CD14-positive monocyte (primary cell): ENCODE results near the gene BARX2. TPM values are rescaled to one million over a fixed set of nuclear protein-coding genes. Genes with fewer than 3 reads are reported as not detected.
A peak's percentile ranks its signal among the peaks of the same experiment; 100 is the strongest.

ENCODE experiments used
- DNase-seq, 3 donors: peaks; one replicate each; pipeline ENCODE4 v3.0.0-alpha.2; 2011 to 2022
- H2AFZ ChIP-seq: 2 replicates; pipeline ENCODE4 v1.6.0; 2012; ENCODE audit warnings: mild to moderate bottlenecking, low read depth, low read length, inconsistent platforms; ENCODE audit not compliant: insufficient read depth, poor library complexity, severe bottlenecking
- H3K27ac ChIP-seq, 2 donors: 1 replicate in 1 of 2; 2 replicates in 1 of 2; pipeline ENCODE4 v1.5.1; 2012 to 2013; ENCODE audit warnings: low read length in 2 of 2, control low read depth in 1 of 2, inconsistent platforms in 1 of 2, low read depth in 1 of 2, mild to moderate bottlenecking in 1 of 2
- H3K27me3 ChIP-seq, 2 donors: one replicate each; pipeline versions ENCODE4 v1.6.0 to v1.6.1; 2011 to 2013; ENCODE audit warnings: low read length in 2 of 2; ENCODE audit not compliant: control insufficient read depth in 2 of 2, insufficient read depth in 2 of 2
- H3K36me3 ChIP-seq, 2 donors: replicated peaks in 1 of 2; 1 replicate in 1 of 2; 2 replicates in 1 of 2; pipeline versions ENCODE4 v1.5.1 to v1.6.1; 2012 to 2013; ENCODE audit warnings: low read length in 2 of 2, control low read depth in 1 of 2, inconsistent platforms in 1 of 2, mild to moderate bottlenecking in 1 of 2; ENCODE audit not compliant: insufficient read depth in 2 of 2, control insufficient read depth in 1 of 2
- H3K4me1 ChIP-seq, 2 donors: 1 replicate in 1 of 2; 2 replicates in 1 of 2; pipeline versions ENCODE4 v1.5.1 to v1.6.1; 2012 to 2013; ENCODE audit warnings: low read length in 2 of 2, control low read depth in 1 of 2, inconsistent platforms in 1 of 2, mild to moderate bottlenecking in 1 of 2, moderate library complexity in 1 of 2; ENCODE audit not compliant: insufficient read depth in 2 of 2, control insufficient read depth in 1 of 2
- H3K4me2 ChIP-seq: replicated peaks from 2 replicates; pipeline ENCODE3; 2012; ENCODE audit warnings: low read length, moderate library complexity, mild to moderate bottlenecking; ENCODE audit not compliant: poor library complexity, severe bottlenecking; ENCODE audit errors: extremely low read depth
- H3K4me3 ChIP-seq, 3 experiments: fragments of 200-600 bp in 1 of 3; sonication (generic) in 1 of 3; replicated peaks in 1 of 3; 1 replicate in 2 of 3; 2 replicates in 1 of 3; pipeline ENCODE4 v1.5.1; 2011 to 2013; ENCODE audit warnings: low read length in 3 of 3, mild to moderate bottlenecking in 3 of 3, control low read depth in 2 of 3, low read depth in 2 of 3, inconsistent platforms in 1 of 3, moderate library complexity in 1 of 3
- H3K79me2 ChIP-seq: 2 replicates; pipeline ENCODE4 v1.6.0; 2012; ENCODE audit warnings: mild to moderate bottlenecking, control low read depth, inconsistent platforms, low read length, moderate library complexity; ENCODE audit not compliant: insufficient read depth
- H3K9ac ChIP-seq: 2 replicates; pipeline ENCODE4 v1.6.0; 2017; ENCODE audit warnings: low read length, mild to moderate bottlenecking; ENCODE audit not compliant: insufficient read depth, poor library complexity, severe bottlenecking
- H3K9me3 ChIP-seq, 2 donors: replicated peaks in 1 of 2; 1 replicate in 1 of 2; 2 replicates in 1 of 2; pipeline versions ENCODE4 v1.5.1 to v1.6.1; 2012 to 2013; ENCODE audit warnings: low read length in 2 of 2, control low read depth in 1 of 2; ENCODE audit not compliant: control insufficient read depth in 1 of 2, insufficient read depth in 1 of 2
- H4K20me1 ChIP-seq: 2 replicates; pipeline ENCODE4 v1.6.0; 2012; ENCODE audit warnings: mild to moderate bottlenecking, low read length, control low read depth, moderate library complexity; ENCODE audit not compliant: insufficient read depth
- H3K27ac Mint-ChIP-seq, 7 donors: one replicate each; pipeline ENCODE4 v1.8.0; 2020; ENCODE audit warnings: mild to moderate bottlenecking in 7 of 7, mixed read lengths in 7 of 7, moderate library complexity in 6 of 7, inconsistent platforms in 2 of 7
- H3K27me3 Mint-ChIP-seq, 3 donors: one replicate each; pipeline ENCODE4 v1.8.0; 2021 to 2022; ENCODE audit warnings: low read depth in 3 of 3, mild to moderate bottlenecking in 3 of 3, mixed read lengths in 3 of 3, moderate library complexity in 3 of 3, inconsistent platforms in 1 of 3
- H3K36me3 Mint-ChIP-seq, 2 donors: one replicate each; pipeline ENCODE4 v1.8.0; 2020; ENCODE audit warnings: mixed read lengths in 2 of 2, inconsistent platforms in 1 of 2, mild to moderate bottlenecking in 1 of 2
- H3K4me1 Mint-ChIP-seq: one replicate; pipeline ENCODE4 v1.8.0; 2020; ENCODE audit warnings: mild to moderate bottlenecking, mixed read lengths
- H3K4me3 Mint-ChIP-seq, 2 donors: one replicate each; pipeline ENCODE4 v1.8.0; 2020; ENCODE audit warnings: mild to moderate bottlenecking in 2 of 2, mixed read lengths in 2 of 2, moderate library complexity in 1 of 2
- H3K9me3 Mint-ChIP-seq, 7 donors: one replicate each; pipeline ENCODE4 v1.8.0; 2020 to 2022; ENCODE audit warnings: mixed read lengths in 7 of 7, mild to moderate bottlenecking in 6 of 7, moderate library complexity in 6 of 7, inconsistent platforms in 2 of 7
- CTCF ChIP-seq: fragments of 200-600 bp; IDR thresholded peaks from one replicate; pipeline ENCODE4 v1.8.0; 2022; ENCODE audit warnings: antibody characterized with exemption, mild to moderate bottlenecking
- WGBS: methylation state at CpG from one replicate; pipeline ENCODE4 v1.1.5; 2013; ENCODE audit warnings: missing lambda C conversion rate; ENCODE audit not compliant: insufficient coverage; 5-methylcytosine and 5-hydroxymethylcytosine counted together
- intact Hi-C, 2 donors: fragments of 100-400 bp; cut with micrococcal nuclease; formaldehyde crosslinking; loops; one replicate each; pipeline versions ENCODE4 v1.15.0 to v1.15.1; 2023
- polyA plus RNA-seq, 3 donors: library from polyadenylated mRNA; depleted of rRNA in 1 of 3; unstranded in 2 of 3; stranded (reverse) in 1 of 3; fragments of 300-500 nt in 2 of 3; fragments of >200 nt in 1 of 3; fragmentation: Illumina TruSeq in 2 of 3; gene quantifications; 1 replicate in 2 of 3; 2 replicates in 1 of 3; pipeline ENCODE4 v1.2.3, GENCODE V29; 2012 to 2021

The BARX2 gene
- polyA plus RNA-seq, 3 donors: not detected

- intact Hi-C loops: no loop called here
- Mint-ChIP-seq H3K27me3 (peaks cover 88 to 97% (median 90%) of the 10 kb centered on the region in 3 donors), H3K9me3 (peaks cover 0 to 30% (median 7%) of the 10 kb centered on the region in 7 donors), H3K27ac (no peak overlapping the region), H3K4me3 (peak overlapping the region in 1 of 2 donors; percentile 80), H3K4me1 (peaks cover 28% of the 10 kb centered on the region), H3K36me3 (peaks cover 2 to 5% of the 10 kb centered on the region in 2 donors)
- Histone ChIP-seq H3K4me3 (no peak overlapping the region), H3K4me1 (peaks cover 20 to 21% of the 10 kb centered on the region in 2 donors), H3K27me3 (peaks cover 86 to 94% of the 10 kb centered on the region in 2 donors), H3K79me2 (no peaks in the 10 kb centered on the region), H3K9me3 (peaks cover 0 to 33% of the 10 kb centered on the region in 2 donors), H4K20me1 (no peaks in the 10 kb centered on the region), H3K4me2 (no peak overlapping the region), H3K9ac (no peak overlapping the region), H3K36me3 (no peaks in the 10 kb centered on the region), H2AFZ (no peak overlapping the region), H3K27ac (no peak overlapping the region)
- 5% methylated on average over 46 of the region's 66 CpGs for WGBS
- no peak for DNase-seq
- no peak for TF ChIP-seq CTCF
Observed at GRCh38 chr11:129374993-129375750, 476 bp upstream of the BARX2 start.

GRCh38 chr11:129376658-129377341, 1.2 kb downstream of the BARX2 start:
- intact Hi-C loops: no loop called here
- 100% methylated on average over 1 of the region's 12 CpGs for WGBS
- Mint-ChIP-seq H3K4me1 (peaks cover 28% of the 10 kb centered on the region), H3K9me3 (peaks cover 0 to 26% (median 7%) of the 10 kb centered on the region in 7 donors), H3K27me3 (peaks cover 79 to 94% (median 81%) of the 10 kb centered on the region in 3 donors), H3K4me3 (peak overlapping the region in 1 of 2 donors; percentile 81), H3K27ac (no peak overlapping the region), H3K36me3 (peaks cover 2 to 5% of the 10 kb centered on the region in 2 donors)
- no peak overlapping the region for H3K27ac ChIP-seq
- peaks cover 0 to 27% of the 10 kb centered on the region in 2 donors for H3K9me3 ChIP-seq
- peaks cover 20 to 21% of the 10 kb centered on the region in 2 donors for H3K4me1 ChIP-seq
- H3K4me3 ChIP-seq: no peak overlapping the region
- H3K27me3 ChIP-seq: peaks cover 73 to 88% of the 10 kb centered on the region in 2 donors
- no peak for TF ChIP-seq CTCF
- H3K9ac ChIP-seq: no peak overlapping the region
- H4K20me1 ChIP-seq: no peaks in the 10 kb centered on the region
- H2AFZ ChIP-seq: no peak overlapping the region
- H3K79me2 ChIP-seq: no peaks in the 10 kb centered on the region
- H3K36me3 ChIP-seq: no peaks in the 10 kb centered on the region
- no peak for DNase-seq
- H3K4me2 ChIP-seq: no peak overlapping the region
